Measurements from ENCODE around the gene GABRB1.

The GABRB1 gene

GRCh38 chr4:47469951-47470350 is 438.6 kb downstream of the GABRB1 start:
- DNase-seq (ENCODE audit: low read depth in 3 of 3), result no peak

- no peak for DNase-seq (ENCODE audit: low read depth in 3 of 3)
Measured at GRCh38 chr4:47471064-47471463, 439.7 kb downstream of the GABRB1 start.

- DNase-seq (ENCODE audit: low read depth in 3 of 3), result no peak
Measured at GRCh38 chr4:47471591-47471990, 440.2 kb downstream of the GABRB1 start.

GRCh38 chr4:47473141-47473750 is 441.9 kb downstream of the GABRB1 start:
- no peak for DNase-seq (ENCODE audit: low read depth in 3 of 3)

GRCh38 chr4:47474799-47475198 is 443.4 kb downstream of the GABRB1 start:
- DNase-seq (ENCODE audit: low read depth in 3 of 3), result no peak

- DNase-seq (ENCODE audit: low read depth in 3 of 3), result no peak
Measured at GRCh38 chr4:47475411-47475810, 444.0 kb downstream of the GABRB1 start.

All from stimulated activated CD4-positive, alpha-beta T cell treated with anti-CD3 and anti-CD28 coated beads, TNF-alpha, amount 100 ng/mL, for 24 hours (primary cell).